Measurements from ENCODE around the gene DAG1. TPM values are rescaled to one million over a fixed set of nuclear protein-coding genes. Genes with fewer than 3 reads are reported as not detected.

DAG1 gene
- total RNA-seq, 1 experiment from 2014 or later, result 177 TPM

DNA sequence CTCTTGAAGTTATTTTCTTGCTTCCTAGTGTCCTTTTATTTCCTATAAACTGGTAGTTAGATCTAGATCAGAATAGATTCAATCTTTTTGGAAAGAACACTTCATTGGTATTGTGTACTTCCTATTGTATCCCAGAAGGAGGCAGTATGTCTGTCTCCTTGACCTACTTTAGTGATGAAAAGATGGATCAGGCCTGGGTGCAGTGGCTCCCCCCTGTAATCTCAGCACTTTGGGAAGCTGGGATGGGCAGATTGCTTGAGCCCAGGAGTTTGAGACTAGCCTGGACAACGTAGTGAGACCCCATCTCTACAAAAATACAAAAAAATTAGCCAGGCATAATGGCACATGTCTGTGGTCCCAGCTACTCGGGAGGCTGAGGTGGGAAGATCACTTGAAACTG, 96.2 kb downstream of the DAG1 start:
- no peaks in the 10 kb centered on the region for H3K36me3 Mint-ChIP-seq (ENCODE audit: insufficient read depth, unreplicated experiment)
- H3K27me3 Mint-ChIP-seq (ENCODE audit: insufficient read depth, unreplicated experiment), result peaks cover 7% of the 10 kb centered on the region
- no peaks in the 10 kb centered on the region for H3K4me1 Mint-ChIP-seq (ENCODE audit: low read depth, unreplicated experiment)
- Histone ChIP-seq H3K36me3 (ENCODE audit: control insufficient read depth, insufficient read depth, low read length) (no peaks in the 10 kb centered on the region), H3K27me3 (replicated peaks; ENCODE audit: control insufficient read depth, insufficient read depth, low read length) (no peaks in the 10 kb centered on the region), H3K4me1 (no peaks in the 10 kb centered on the region), H3K4me3 (ENCODE audit: low read depth, low read length) (no peak overlapping the region), H3K9me3 (no peaks in the 10 kb centered on the region)
- ChIA-PET CTCF (no interaction called here), POLR2A (interaction anchor here (0.6 kb wide), 1 partner anchor 21 kb away, joined by 3 read pairs; no protein-coding TSS in a partner anchor)
- intact Hi-C loops (cut with micrococcal nuclease; ENCODE audit: unreplicated experiment), result no loop called here
- no peak for DNase-seq
- H3K27ac Mint-ChIP-seq (ENCODE audit: unreplicated experiment), result no peak overlapping the region
- H3K4me3 Mint-ChIP-seq (ENCODE audit: unreplicated experiment), result no peak overlapping the region
- no peaks in the 10 kb centered on the region for H3K9me3 Mint-ChIP-seq (ENCODE audit: unreplicated experiment)
- TF ChIP-seq, protein P1, sequence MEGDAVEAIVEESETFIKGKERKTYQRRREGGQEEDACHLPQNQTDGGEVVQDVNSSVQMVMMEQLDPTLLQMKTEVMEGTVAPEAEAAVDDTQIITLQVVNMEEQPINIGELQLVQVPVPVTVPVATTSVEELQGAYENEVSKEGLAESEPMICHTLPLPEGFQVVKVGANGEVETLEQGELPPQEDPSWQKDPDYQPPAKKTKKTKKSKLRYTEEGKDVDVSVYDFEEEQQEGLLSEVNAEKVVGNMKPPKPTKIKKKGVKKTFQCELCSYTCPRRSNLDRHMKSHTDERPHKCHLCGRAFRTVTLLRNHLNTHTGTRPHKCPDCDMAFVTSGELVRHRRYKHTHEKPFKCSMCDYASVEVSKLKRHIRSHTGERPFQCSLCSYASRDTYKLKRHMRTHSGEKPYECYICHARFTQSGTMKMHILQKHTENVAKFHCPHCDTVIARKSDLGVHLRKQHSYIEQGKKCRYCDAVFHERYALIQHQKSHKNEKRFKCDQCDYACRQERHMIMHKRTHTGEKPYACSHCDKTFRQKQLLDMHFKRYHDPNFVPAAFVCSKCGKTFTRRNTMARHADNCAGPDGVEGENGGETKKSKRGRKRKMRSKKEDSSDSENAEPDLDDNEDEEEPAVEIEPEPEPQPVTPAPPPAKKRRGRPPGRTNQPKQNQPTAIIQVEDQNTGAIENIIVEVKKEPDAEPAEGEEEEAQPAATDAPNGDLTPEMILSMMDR (IDR thresholded peaks at IDR 0.05; ENCODE audit: insufficient read depth in 1 of 2, low read depth in 1 of 2, low read length in 1 of 2, severe bottlenecking in 1 of 2, unreplicated experiment in 1 of 2), result peak in 1 of 2 experiments; percentile 16
- no TSS peak for BruUV-seq (replicated peaks)

GRCh38 chr3:49567406-49567805, 97.3 kb downstream of the DAG1 start:
- Histone ChIP-seq H3K9me3 (no peaks in the 10 kb centered on the region), H3K27me3 (replicated peaks; ENCODE audit: control insufficient read depth, insufficient read depth, low read length) (no peaks in the 10 kb centered on the region), H3K4me1 (no peaks in the 10 kb centered on the region), H3K36me3 (ENCODE audit: control insufficient read depth, insufficient read depth, low read length) (no peaks in the 10 kb centered on the region), H3K4me3 (ENCODE audit: low read depth, low read length) (no peak overlapping the region)
- H3K4me3 Mint-ChIP-seq (ENCODE audit: unreplicated experiment), result no peak overlapping the region
- H3K36me3 Mint-ChIP-seq (ENCODE audit: insufficient read depth, unreplicated experiment), result no peaks in the 10 kb centered on the region
- no peak overlapping the region for H3K27ac Mint-ChIP-seq (ENCODE audit: unreplicated experiment)
- H3K27me3 Mint-ChIP-seq (ENCODE audit: insufficient read depth, unreplicated experiment), result peaks cover 7% of the 10 kb centered on the region
- TF ChIP-seq, protein P1 (IDR thresholded peaks at IDR 0.05; ENCODE audit: insufficient read depth in 1 of 2, low read depth in 1 of 2, low read length in 1 of 2, severe bottlenecking in 1 of 2, unreplicated experiment in 1 of 2), result no peak
- ChIA-PET CTCF (no interaction called here), POLR2A (no interaction called here)
- no peaks in the 10 kb centered on the region for H3K9me3 Mint-ChIP-seq (ENCODE audit: unreplicated experiment)
- H3K4me1 Mint-ChIP-seq (ENCODE audit: low read depth, unreplicated experiment), result no peaks in the 10 kb centered on the region
- BruUV-seq (replicated peaks), result no TSS peak
- DNase-seq, result no peak
- intact Hi-C loops (cut with micrococcal nuclease; ENCODE audit: unreplicated experiment), result no loop called here

DNA sequence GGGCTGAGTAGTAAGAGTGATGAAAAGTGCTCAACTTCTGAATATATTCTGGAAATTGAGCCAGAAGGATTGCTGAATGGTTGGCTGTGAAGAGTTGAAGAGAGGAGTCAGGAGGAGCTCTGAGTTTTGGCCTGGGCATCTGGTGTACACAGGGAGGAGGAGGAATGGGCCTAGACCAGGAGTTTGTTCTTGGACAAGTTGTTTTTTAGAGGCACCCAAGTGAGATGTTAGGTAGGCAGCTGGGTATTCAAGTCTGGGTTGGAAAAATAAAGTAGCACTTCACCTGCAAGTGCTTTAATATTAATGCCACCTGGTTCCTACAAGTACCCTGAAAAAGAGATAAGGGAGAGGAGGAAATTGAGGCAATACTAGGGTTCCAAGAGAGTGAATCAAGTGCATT, 98.9 kb downstream of the DAG1 start:
- H3K27ac Mint-ChIP-seq (ENCODE audit: unreplicated experiment), result no peak overlapping the region
- CTCF ChIA-PET, result no interaction called here

More for the DNA sequence above, 98.9 kb downstream of the DAG1 start:
- Histone ChIP-seq H3K9me3 (no peaks in the 10 kb centered on the region), H3K4me3 (ENCODE audit: low read depth, low read length) (no peak overlapping the region), H3K36me3 (ENCODE audit: control insufficient read depth, insufficient read depth, low read length) (no peaks in the 10 kb centered on the region), H3K27me3 (replicated peaks; ENCODE audit: control insufficient read depth, insufficient read depth, low read length) (no peaks in the 10 kb centered on the region), H3K4me1 (no peaks in the 10 kb centered on the region)
- POLR2A ChIA-PET, result no interaction called here
- Mint-ChIP-seq H3K4me3 (ENCODE audit: unreplicated experiment) (no peak overlapping the region), H3K27me3 (ENCODE audit: insufficient read depth, unreplicated experiment) (peaks cover 8% of the 10 kb centered on the region), H3K36me3 (ENCODE audit: insufficient read depth, unreplicated experiment) (no peaks in the 10 kb centered on the region), H3K4me1 (ENCODE audit: low read depth, unreplicated experiment) (no peaks in the 10 kb centered on the region), H3K9me3 (ENCODE audit: unreplicated experiment) (no peaks in the 10 kb centered on the region)
- intact Hi-C loops (cut with micrococcal nuclease; ENCODE audit: unreplicated experiment), result no loop called here
- DNase-seq, result no peak
- TF ChIP-seq, protein P1 (IDR thresholded peaks at IDR 0.05; ENCODE audit: insufficient read depth in 1 of 2, low read depth in 1 of 2, low read length in 1 of 2, severe bottlenecking in 1 of 2, unreplicated experiment in 1 of 2), result no peak
- no TSS peak for BruUV-seq (replicated peaks)
